GM21447 (cell line): ENCODE measurements around the gene ADRB2.

Experiments used
- ATAC-seq: cut with Tn5 transposase; IDR thresholded peaks from one replicate; pipeline ENCODE4 v1.9.1; 2021; ENCODE audit not compliant: unreplicated experiment

The ADRB2 gene

GRCh38 chr5:148829734-148830133 lies 3.3 kb downstream of the ADRB2 start:
- ATAC-seq: no peak

- ATAC-seq: no peak
Observed at GRCh38 chr5:148830211-148830610, 3.8 kb downstream of the ADRB2 start.

- ATAC-seq: peak; percentile 89
Observed at GRCh38 chr5:148831590-148832565, 5.5 kb downstream of the ADRB2 start.

- ATAC-seq: no peak
Observed at GRCh38 chr5:148833122-148833521, 6.7 kb downstream of the ADRB2 start.

- ATAC-seq: no peak
Observed at GRCh38 chr5:148833925-148834324, 7.5 kb downstream of the ADRB2 start.

- ATAC-seq: no peak
Observed at GRCh38 chr5:148834689-148835088, 8.3 kb downstream of the ADRB2 start.

- ATAC-seq: no peak
Observed at GRCh38 chr5:148836272-148837250, 10.2 kb downstream of the ADRB2 start.

GRCh38 chr5:148837383-148837782 lies 11.0 kb downstream of the ADRB2 start:
- ATAC-seq: no peak

GRCh38 chr5:148838357-148838756 lies 11.9 kb downstream of the ADRB2 start:
- ATAC-seq: no peak

- peak; percentile 73 for ATAC-seq
Observed at GRCh38 chr5:148839960-148840359, 13.5 kb downstream of the ADRB2 start.

- no peak for ATAC-seq
Observed at GRCh38 chr5:148840531-148840930, 14.1 kb downstream of the ADRB2 start.

- no peak for ATAC-seq
Observed at GRCh38 chr5:148841519-148841918, 15.1 kb downstream of the ADRB2 start.

- no peak for ATAC-seq
Observed at GRCh38 chr5:148842161-148842560, 15.8 kb downstream of the ADRB2 start.

GRCh38 chr5:148843510-148844318 lies 17.3 kb downstream of the ADRB2 start:
- no peak for ATAC-seq

- no peak for ATAC-seq
Observed at GRCh38 chr5:148844433-148845280, 18.2 kb downstream of the ADRB2 start.

GRCh38 chr5:148846930-148847329 lies 20.5 kb downstream of the ADRB2 start:
- no peak for ATAC-seq

GRCh38 chr5:148847456-148847855 lies 21.0 kb downstream of the ADRB2 start:
- ATAC-seq: no peak

GRCh38 chr5:148848393-148849031 lies 22.1 kb downstream of the ADRB2 start:
- ATAC-seq: no peak

- no peak for ATAC-seq
Observed at GRCh38 chr5:148849461-148849860, 23.1 kb downstream of the ADRB2 start.
